Caco-2 (cell line): Measurements from ENCODE around the gene CDK5RAP1. TPM values are rescaled to one million over a fixed set of nuclear protein-coding genes. Genes with fewer than 3 reads are reported as not detected.
A peak's percentile ranks its signal among the peaks of the same experiment; 100 is the strongest.

ENCODE experiments used
- BruUV-seq: library from RNA; stranded (reverse); fragments of 400-500 nt; replicated peaks from 2 replicates; lab custom pipeline; 2021; lab: Mats Ljungman, UMichigan
- CTCF ChIA-PET: fragments of 300-600 bp; sonication (Branson Sonifier 250); formaldehyde crosslinking; loops from one replicate; lab custom pipeline; 2022; ENCODE audit warnings: antibody characterized with exemption; lab: Charles Lee
- POLR2A ChIA-PET: fragments of 300-600 bp; sonication (Branson Sonifier 250); formaldehyde crosslinking; loops from one replicate; lab custom pipeline; 2022; ENCODE audit warnings: antibody characterized with exemption; lab: Charles Lee
- DNase-seq, 2 experiments: peaks; one replicate each; pipeline versions ENCODE4 v3.0.0 to v3.0.0-alpha.2; 2020 to 2022
- H3K27me3 ChIP-seq: replicated peaks from 2 replicates; pipeline ENCODE4 v1.6.0; 2011; ENCODE audit warnings: low read length; ENCODE audit not compliant: control insufficient read depth, insufficient read depth
- H3K36me3 ChIP-seq: 2 replicates; pipeline ENCODE4 v1.5.1; 2011; ENCODE audit warnings: low read length; ENCODE audit not compliant: control insufficient read depth, insufficient read depth
- H3K4me1 ChIP-seq: fragments of 250-450 bp; sonication (Bioruptor Pico); 2 replicates; pipeline ENCODE4 v1.5.1; 2020; ENCODE audit warnings: mild to moderate bottlenecking
- H3K4me3 ChIP-seq: 2 replicates; pipeline ENCODE4 v1.5.1; 2011; ENCODE audit warnings: low read depth, mild to moderate bottlenecking, control low read depth, low read length
- H3K9me3 ChIP-seq: fragments of 250-450 bp; sonication (Bioruptor Pico); 2 replicates; pipeline ENCODE4 v1.5.1; 2020; ENCODE audit warnings: mild to moderate bottlenecking, moderate library complexity
- H3K27ac Mint-ChIP-seq: one replicate; pipeline ENCODE4 v1.8.0; 2022; ENCODE audit warnings: mixed read lengths; ENCODE audit not compliant: unreplicated experiment
- H3K27me3 Mint-ChIP-seq: one replicate; pipeline ENCODE4 v1.8.0; 2022; ENCODE audit warnings: mixed read lengths; ENCODE audit not compliant: insufficient read depth, unreplicated experiment
- H3K36me3 Mint-ChIP-seq: one replicate; pipeline ENCODE4 v1.8.0; 2022; ENCODE audit warnings: mild to moderate bottlenecking, mixed read lengths; ENCODE audit not compliant: insufficient read depth, unreplicated experiment
- H3K4me1 Mint-ChIP-seq: one replicate; pipeline ENCODE4 v1.8.0; 2022; ENCODE audit warnings: low read depth, mixed read lengths; ENCODE audit not compliant: unreplicated experiment
- H3K4me3 Mint-ChIP-seq: one replicate; pipeline ENCODE4 v1.8.0; 2022; ENCODE audit warnings: mild to moderate bottlenecking, moderate library complexity, mixed read lengths; ENCODE audit not compliant: unreplicated experiment
- H3K9me3 Mint-ChIP-seq: one replicate; pipeline ENCODE4 v1.8.0; 2022; ENCODE audit warnings: mixed read lengths; ENCODE audit not compliant: unreplicated experiment
- intact Hi-C: fragments of 100-400 bp; cut with micrococcal nuclease; formaldehyde crosslinking; loops from one replicate; pipeline ENCODE4 v1.10.0; 2022; ENCODE audit not compliant: unreplicated experiment
- total RNA-seq: library from RNA; stranded (reverse); gene quantifications from 2 replicates; pipeline ENCODE4 v1.2.3, GENCODE V29; 2022
- TF ChIP-seq, protein P1 (sequence below), 2 experiments: fragments of 200-600 bp in 1 of 2; IDR thresholded peaks; 1 replicate in 1 of 2; 2 replicates in 1 of 2; pipeline versions ENCODE4 v1.5.1 to v1.8.0; 2011 to 2022; ENCODE audit warnings: antibody characterized with exemption in 1 of 2, control low read depth in 1 of 2, inconsistent platforms in 1 of 2, low read depth in 1 of 2, low read length in 1 of 2, mild to moderate bottlenecking in 1 of 2, moderate library complexity in 1 of 2; ENCODE audit not compliant: insufficient read depth in 1 of 2, severe bottlenecking in 1 of 2, unreplicated experiment in 1 of 2

Gene CDK5RAP1
- total RNA-seq, 1 experiment from 2014 or later, result 116 TPM

DNA sequence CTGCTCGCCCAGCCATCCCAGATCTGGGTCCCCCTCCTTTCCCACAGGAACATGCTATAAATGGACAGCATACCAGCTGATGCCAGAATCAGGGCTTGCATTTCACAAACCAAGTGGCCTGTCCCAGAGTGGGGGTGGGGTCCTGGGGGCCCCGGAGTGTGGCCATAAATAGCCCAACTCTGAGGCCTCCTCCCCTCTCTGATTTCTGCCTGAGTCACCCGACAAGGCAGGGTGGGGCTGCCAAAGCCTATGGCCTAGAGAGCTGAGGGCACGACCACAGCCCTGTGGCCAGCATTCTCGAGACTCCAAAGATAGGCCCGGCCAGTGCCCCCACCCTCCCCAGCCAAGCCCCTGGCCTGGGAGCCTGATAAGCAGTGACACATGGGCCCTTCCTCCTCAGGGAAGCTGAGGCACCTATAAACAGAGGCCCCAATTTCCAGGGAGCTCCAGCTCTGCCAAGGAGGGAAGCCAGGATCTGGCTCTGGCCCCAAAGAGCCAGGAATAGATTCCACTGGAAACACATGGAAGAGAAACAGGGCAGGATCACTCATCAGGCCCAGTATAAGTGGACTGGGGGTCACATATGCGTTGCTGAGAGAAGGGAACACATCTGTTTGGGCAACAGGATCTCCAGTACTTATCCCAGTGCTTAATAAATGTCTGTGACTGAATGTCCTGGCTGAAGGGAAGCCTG is 22.0 kb upstream of the CDK5RAP1 start:
- CTCF ChIA-PET, result no interaction called here
- H3K4me3 ChIP-seq, result no peak overlapping the region
- Mint-ChIP-seq H3K27ac (no peak overlapping the region), H3K9me3 (no peaks in the 10 kb centered on the region), H3K4me1 (no peaks in the 10 kb centered on the region), H3K36me3 (no peaks in the 10 kb centered on the region), H3K27me3 (no peaks in the 10 kb centered on the region), H3K4me3 (no peak overlapping the region)
- TF ChIP-seq, protein P1, sequence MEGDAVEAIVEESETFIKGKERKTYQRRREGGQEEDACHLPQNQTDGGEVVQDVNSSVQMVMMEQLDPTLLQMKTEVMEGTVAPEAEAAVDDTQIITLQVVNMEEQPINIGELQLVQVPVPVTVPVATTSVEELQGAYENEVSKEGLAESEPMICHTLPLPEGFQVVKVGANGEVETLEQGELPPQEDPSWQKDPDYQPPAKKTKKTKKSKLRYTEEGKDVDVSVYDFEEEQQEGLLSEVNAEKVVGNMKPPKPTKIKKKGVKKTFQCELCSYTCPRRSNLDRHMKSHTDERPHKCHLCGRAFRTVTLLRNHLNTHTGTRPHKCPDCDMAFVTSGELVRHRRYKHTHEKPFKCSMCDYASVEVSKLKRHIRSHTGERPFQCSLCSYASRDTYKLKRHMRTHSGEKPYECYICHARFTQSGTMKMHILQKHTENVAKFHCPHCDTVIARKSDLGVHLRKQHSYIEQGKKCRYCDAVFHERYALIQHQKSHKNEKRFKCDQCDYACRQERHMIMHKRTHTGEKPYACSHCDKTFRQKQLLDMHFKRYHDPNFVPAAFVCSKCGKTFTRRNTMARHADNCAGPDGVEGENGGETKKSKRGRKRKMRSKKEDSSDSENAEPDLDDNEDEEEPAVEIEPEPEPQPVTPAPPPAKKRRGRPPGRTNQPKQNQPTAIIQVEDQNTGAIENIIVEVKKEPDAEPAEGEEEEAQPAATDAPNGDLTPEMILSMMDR (IDR thresholded peaks at IDR 0.05; ENCODE audit: insufficient read depth in 1 of 2, low read depth in 1 of 2, low read length in 1 of 2, severe bottlenecking in 1 of 2, unreplicated experiment in 1 of 2), result no peak
- POLR2A ChIA-PET, result interaction anchor here (0.5 kb wide), 1 partner anchor 116 kb away, joined by 4 read pairs; no protein-coding TSS in a partner anchor
- no peaks in the 10 kb centered on the region for H3K36me3 ChIP-seq
- no peaks in the 10 kb centered on the region for H3K27me3 ChIP-seq
- H3K9me3 ChIP-seq, result no peaks in the 10 kb centered on the region
- no TSS peak for BruUV-seq
- intact Hi-C loops, result no loop called here
- H3K4me1 ChIP-seq, result peaks cover 11% of the 10 kb centered on the region; the same call in 1 of the 2 replicates
- DNase-seq, result peak; percentile 34 to 72

DNA sequence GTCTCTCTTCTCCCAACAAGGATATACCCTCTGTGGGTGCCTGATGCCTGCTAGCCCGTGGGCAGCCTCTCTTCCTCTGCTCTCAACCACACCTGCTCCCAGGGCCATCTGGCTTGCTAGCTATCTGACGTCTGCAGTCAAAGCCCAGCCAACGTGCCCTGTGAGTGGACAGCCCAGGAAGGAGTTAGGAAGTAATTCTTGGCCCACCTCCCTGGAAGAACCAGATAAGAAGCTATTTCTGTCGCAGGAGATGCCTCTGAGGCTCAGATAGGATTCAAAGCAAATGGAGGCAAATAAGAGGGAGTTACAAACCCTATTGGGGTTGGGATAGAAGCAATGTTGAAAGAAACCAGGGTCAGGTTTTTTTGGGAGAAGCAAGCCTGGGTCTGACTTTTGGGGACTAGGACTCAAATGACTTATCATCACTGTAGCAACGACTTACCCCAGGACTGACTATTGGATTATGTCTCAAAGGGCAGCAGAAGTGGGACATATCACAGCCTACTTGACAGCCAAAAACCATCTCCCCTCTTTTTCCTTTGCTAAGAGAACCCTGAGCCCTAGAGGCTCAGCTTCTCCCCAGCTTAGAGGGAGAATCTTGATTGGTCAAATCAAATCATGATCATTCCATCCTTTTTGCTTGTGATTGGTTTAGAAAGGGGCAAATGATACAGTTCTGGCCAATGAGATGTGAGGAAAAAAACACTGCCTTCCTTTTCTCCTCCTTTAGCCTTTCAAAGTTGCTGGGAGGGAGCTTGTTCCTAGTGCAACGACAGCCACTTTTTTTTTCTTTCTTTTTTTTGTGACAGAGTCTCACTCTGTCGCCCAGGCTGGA is 18.0 kb upstream of the CDK5RAP1 start:
- ChIA-PET POLR2A (interaction anchor here (0.6 kb wide), 1 partner anchor 24 kb away, joined by 3 read pairs; the partner anchor contains the start of gene SNTA1), CTCF (interaction anchor here (0.7 to 0.9 kb wide), 2 partner anchors 13 to 18 kb away, joined by 3 to 4 read pairs; partner anchors contain the start of gene CDK5RAP1)
- DNase-seq, result no peak
- TF ChIP-seq, protein P1 (IDR thresholded peaks at IDR 0.05; ENCODE audit: insufficient read depth in 1 of 2, low read depth in 1 of 2, low read length in 1 of 2, severe bottlenecking in 1 of 2, unreplicated experiment in 1 of 2), result no peak
- Histone ChIP-seq H3K4me3 (no peak overlapping the region), H3K36me3 (no peaks in the 10 kb centered on the region), H3K9me3 (no peaks in the 10 kb centered on the region), H3K27me3 (no peaks in the 10 kb centered on the region), H3K4me1 (peaks cover 11% of the 10 kb centered on the region; the same call in 1 of the 2 replicates)
- H3K27me3 Mint-ChIP-seq, result no peaks in the 10 kb centered on the region
- no peaks in the 10 kb centered on the region for H3K4me1 Mint-ChIP-seq
- H3K9me3 Mint-ChIP-seq, result no peaks in the 10 kb centered on the region
- no peak overlapping the region for H3K27ac Mint-ChIP-seq
- H3K4me3 Mint-ChIP-seq, result no peak overlapping the region
- H3K36me3 Mint-ChIP-seq, result no peaks in the 10 kb centered on the region
- no TSS peak for BruUV-seq
- intact Hi-C loops, result no loop called here

DNA sequence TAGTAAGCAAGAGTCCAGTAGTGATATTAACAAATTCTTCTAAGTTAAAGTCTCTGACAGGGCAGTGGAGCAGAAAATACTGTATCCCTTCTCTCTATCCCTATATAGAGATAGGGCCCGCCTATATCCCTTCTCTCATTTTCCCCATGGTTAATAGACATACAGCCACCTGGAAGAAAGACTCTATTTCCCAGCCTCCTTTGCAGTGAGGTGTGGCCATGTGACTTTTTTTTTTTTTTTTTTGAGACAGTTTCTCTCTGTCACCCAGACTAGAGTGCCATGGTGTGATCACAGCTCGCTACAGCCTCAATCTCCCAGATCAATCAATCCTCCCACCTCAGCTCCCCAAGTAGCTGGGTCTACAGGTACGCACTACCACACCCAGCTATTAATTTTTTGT is 16.7 kb upstream of the CDK5RAP1 start:
- CTCF ChIA-PET, result interaction anchor here (0.6 to 0.9 kb wide), 2 partner anchors 14 to 36 kb away, joined by 4 read pairs; no protein-coding TSS in a partner anchor
- BruUV-seq, result no TSS peak
- H3K36me3 ChIP-seq, result no peaks in the 10 kb centered on the region
- H3K9me3 Mint-ChIP-seq, result no peaks in the 10 kb centered on the region
- H3K27me3 Mint-ChIP-seq, result no peaks in the 10 kb centered on the region
- DNase-seq, result no peak
- peaks cover 3% of the 10 kb centered on the region; the same call in 1 of the 2 replicates for H3K4me1 ChIP-seq
- intact Hi-C loops, result no loop called here
- H3K9me3 ChIP-seq, result no peaks in the 10 kb centered on the region
- no peaks in the 10 kb centered on the region for H3K4me1 Mint-ChIP-seq
- POLR2A ChIA-PET, result no interaction called here
- no peak overlapping the region for H3K4me3 ChIP-seq
- TF ChIP-seq, protein P1 (IDR thresholded peaks at IDR 0.05; ENCODE audit: insufficient read depth in 1 of 2, low read depth in 1 of 2, low read length in 1 of 2, severe bottlenecking in 1 of 2, unreplicated experiment in 1 of 2), result no peak
- H3K36me3 Mint-ChIP-seq, result no peaks in the 10 kb centered on the region
- H3K27me3 ChIP-seq, result no peaks in the 10 kb centered on the region
- H3K4me3 Mint-ChIP-seq, result no peak overlapping the region
- H3K27ac Mint-ChIP-seq, result no peak overlapping the region
